Activated naive CD4-positive, alpha-beta T cell treated with anti-CD3 and anti-CD28 coated beads, Interleukin-2, amount 10 ng/mL, durations not matched to agents 7 days and 5 days (primary cell): Measurements from ENCODE around the gene IDI2.

ENCODE experiments used
- CTCF ChIA-PET: fragments of 350-600 bp; sonication (Branson Sonifier 250); formaldehyde crosslinking; loops from one replicate; lab custom pipeline; 2021; ENCODE audit warnings: antibody characterized with exemption; lab: Charles Lee
- DNase-seq: peaks from one replicate; pipeline ENCODE4 v3.0.0-alpha.2; 2020
- H3K27ac Mint-ChIP-seq: one replicate; pipeline ENCODE4 v1.8.0; 2021; ENCODE audit warnings: mild to moderate bottlenecking, moderate library complexity, mixed read lengths
- H3K27me3 Mint-ChIP-seq: one replicate; pipeline ENCODE4 v1.8.0; 2021; ENCODE audit warnings: mild to moderate bottlenecking, mixed read lengths
- H3K36me3 Mint-ChIP-seq: one replicate; pipeline ENCODE4 v1.8.0; 2021; ENCODE audit warnings: mixed read lengths
- H3K4me1 Mint-ChIP-seq: one replicate; pipeline ENCODE4 v1.8.0; 2021; ENCODE audit warnings: mixed read lengths
- H3K4me3 Mint-ChIP-seq: one replicate; pipeline ENCODE4 v1.8.0; 2021; ENCODE audit warnings: mild to moderate bottlenecking, moderate library complexity, mixed read lengths
- H3K9me3 Mint-ChIP-seq: one replicate; pipeline ENCODE4 v1.8.0; 2021; ENCODE audit warnings: mixed read lengths

The IDI2 gene

GRCh38 chr10:974038-974784 lies 51.4 kb downstream of the IDI2 start:
- CTCF ChIA-PET: no interaction called here
- peaks cover 5% of the 10 kb centered on the region for H3K36me3 Mint-ChIP-seq
- H3K27ac Mint-ChIP-seq: no peak overlapping the region
- H3K4me3 Mint-ChIP-seq: no peak overlapping the region
- peaks cover 25% of the 10 kb centered on the region for H3K27me3 Mint-ChIP-seq
- no peaks in the 10 kb centered on the region for H3K4me1 Mint-ChIP-seq
- DNase-seq: no peak
- peaks cover 20% of the 10 kb centered on the region for H3K9me3 Mint-ChIP-seq

GRCh38 chr10:972763-973162 lies 52.9 kb downstream of the IDI2 start:
- Mint-ChIP-seq H3K4me3 (no peak overlapping the region), H3K4me1 (peaks cover 3% of the 10 kb centered on the region), H3K9me3 (peaks cover 9% of the 10 kb centered on the region), H3K27ac (no peak overlapping the region), H3K27me3 (peaks cover 35% of the 10 kb centered on the region), H3K36me3 (no peaks in the 10 kb centered on the region)
- CTCF ChIA-PET: no interaction called here
- no peak for DNase-seq

- H3K4me1 Mint-ChIP-seq: peaks cover 12% of the 10 kb centered on the region
- H3K9me3 Mint-ChIP-seq: peaks cover 9% of the 10 kb centered on the region
- H3K27me3 Mint-ChIP-seq: peaks cover 45% of the 10 kb centered on the region
- CTCF ChIA-PET: no interaction called here
- H3K36me3 Mint-ChIP-seq: no peaks in the 10 kb centered on the region
- no peak overlapping the region for H3K27ac Mint-ChIP-seq
- DNase-seq: no peak
- no peak overlapping the region for H3K4me3 Mint-ChIP-seq
Observed at GRCh38 chr10:971613-972012, 54.0 kb downstream of the IDI2 start.

GRCh38 chr10:971150-971542 lies 54.5 kb downstream of the IDI2 start:
- Mint-ChIP-seq H3K4me1 (peaks cover 14% of the 10 kb centered on the region), H3K27ac (no peak overlapping the region), H3K9me3 (peaks cover 5% of the 10 kb centered on the region), H3K27me3 (peaks cover 50% of the 10 kb centered on the region), H3K4me3 (no peak overlapping the region), H3K36me3 (no peaks in the 10 kb centered on the region)
- CTCF ChIA-PET: no interaction called here
- no peak for DNase-seq

GRCh38 chr10:970311-971149 lies 55.1 kb downstream of the IDI2 start:
- no peak overlapping the region for H3K27ac Mint-ChIP-seq
- no peaks in the 10 kb centered on the region for H3K36me3 Mint-ChIP-seq
- peaks cover 52% of the 10 kb centered on the region for H3K27me3 Mint-ChIP-seq
- no peak overlapping the region for H3K4me3 Mint-ChIP-seq
- CTCF ChIA-PET: no interaction called here
- peaks cover 3% of the 10 kb centered on the region for H3K9me3 Mint-ChIP-seq
- H3K4me1 Mint-ChIP-seq: peaks cover 14% of the 10 kb centered on the region
- no peak for DNase-seq

GRCh38 chr10:969473-970150 lies 56.0 kb downstream of the IDI2 start:
- Mint-ChIP-seq H3K27ac (no peak overlapping the region), H3K36me3 (no peaks in the 10 kb centered on the region), H3K4me1 (peaks cover 14% of the 10 kb centered on the region), H3K27me3 (peaks cover 54% of the 10 kb centered on the region), H3K4me3 (no peak overlapping the region), H3K9me3 (peaks cover 3% of the 10 kb centered on the region)
- no peak for DNase-seq
- CTCF ChIA-PET: no interaction called here
